ENCODE results near the gene NIPAL4.
"Not testable (repeated sequence)": the region's sequence is repeated elsewhere in the genome, so short reads cannot be mapped to it uniquely, and the experiment has no call there.

DNA sequence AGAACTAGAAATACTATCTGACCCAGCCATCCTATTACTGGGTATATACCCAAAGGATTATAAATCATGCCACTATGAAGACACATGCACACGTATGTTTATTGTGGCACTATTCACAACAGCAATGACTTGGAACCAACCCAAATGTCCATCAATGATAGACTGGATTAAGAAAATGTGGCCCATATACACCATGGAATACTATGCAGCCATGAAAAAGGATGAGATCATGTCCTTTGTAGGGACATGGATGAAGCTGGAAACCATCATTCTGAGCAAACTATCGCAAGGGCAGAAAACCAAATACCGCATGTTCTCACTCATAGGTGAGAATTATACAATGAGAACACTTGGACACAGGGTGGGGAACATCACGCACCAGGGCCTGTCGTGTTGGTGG is 30.1 kb upstream of the NIPAL4 start:
- TF ChIP-seq, protein P1, sequence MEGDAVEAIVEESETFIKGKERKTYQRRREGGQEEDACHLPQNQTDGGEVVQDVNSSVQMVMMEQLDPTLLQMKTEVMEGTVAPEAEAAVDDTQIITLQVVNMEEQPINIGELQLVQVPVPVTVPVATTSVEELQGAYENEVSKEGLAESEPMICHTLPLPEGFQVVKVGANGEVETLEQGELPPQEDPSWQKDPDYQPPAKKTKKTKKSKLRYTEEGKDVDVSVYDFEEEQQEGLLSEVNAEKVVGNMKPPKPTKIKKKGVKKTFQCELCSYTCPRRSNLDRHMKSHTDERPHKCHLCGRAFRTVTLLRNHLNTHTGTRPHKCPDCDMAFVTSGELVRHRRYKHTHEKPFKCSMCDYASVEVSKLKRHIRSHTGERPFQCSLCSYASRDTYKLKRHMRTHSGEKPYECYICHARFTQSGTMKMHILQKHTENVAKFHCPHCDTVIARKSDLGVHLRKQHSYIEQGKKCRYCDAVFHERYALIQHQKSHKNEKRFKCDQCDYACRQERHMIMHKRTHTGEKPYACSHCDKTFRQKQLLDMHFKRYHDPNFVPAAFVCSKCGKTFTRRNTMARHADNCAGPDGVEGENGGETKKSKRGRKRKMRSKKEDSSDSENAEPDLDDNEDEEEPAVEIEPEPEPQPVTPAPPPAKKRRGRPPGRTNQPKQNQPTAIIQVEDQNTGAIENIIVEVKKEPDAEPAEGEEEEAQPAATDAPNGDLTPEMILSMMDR (IDR thresholded peaks at IDR 0.05), result not testable (repeated sequence)
- TF ChIP-seq POLR2A (IDR thresholded peaks at IDR 0.05), result not testable (repeated sequence)

Data from right lobe of liver (tissue), 4 donors.